ENCODE results near the gene VPS35. TPM values are rescaled to one million over a fixed set of nuclear protein-coding genes. Genes with fewer than 3 reads are reported as not detected.

The VPS35 gene
- total and polyA plus RNA-seq, 2 of the 13 experiments (the other 11 are each of a cell fraction or from before 2014, with no cell fraction given) = 30.7 to 136 TPM

DNA sequence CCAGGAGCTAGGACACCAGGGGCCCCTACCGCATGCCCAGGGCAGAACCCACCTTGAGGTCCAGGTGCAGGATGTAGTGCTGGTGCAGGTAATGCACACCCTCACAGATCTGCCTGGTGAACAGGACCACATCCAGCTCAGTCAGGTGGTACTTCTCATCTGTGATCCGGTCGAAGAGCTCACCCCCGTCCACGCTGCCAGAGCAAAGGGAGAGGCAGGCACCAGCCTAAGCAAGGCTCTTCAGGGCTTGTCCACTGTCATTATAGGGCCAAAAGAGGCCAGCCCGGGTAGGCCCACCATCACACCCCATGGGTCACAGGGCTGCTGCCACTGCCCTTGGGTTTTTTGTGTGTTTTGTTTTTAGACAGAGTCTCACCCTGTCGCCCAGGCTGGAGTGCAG is 38.2 kb upstream of the VPS35 start:
- FAIRE-seq (no peak), ATAC-seq (no peak; the same call in 2 of the 3 replicates), DNase-seq (ENCODE audit: low spot score) (no peak)
- in situ Hi-C loops (cut with HindIII; ENCODE audit: extremely low pct_ligation_motif_present, low pct_unique_long_range_greater_than_20kb) = no loop called here
- Histone ChIP-seq H2AFZ (ENCODE audit: low read length) (no peak overlapping the region), H3K9me3 (ENCODE audit: low read length) (no peaks in the 10 kb centered on the region), H3K27me3 (ENCODE audit: control insufficient read depth in 1 of 2, insufficient read depth in 2 of 2, low read length in 2 of 2) (peaks cover under 1 to 13% of the 10 kb centered on the region in 2 experiments; a peak in 2 of 5 replicates), H3K4me1 (ENCODE audit: insufficient read depth, low read length) (no peaks in the 10 kb centered on the region), H3K36me3 (replicated peaks in 1 of 2; ENCODE audit: control insufficient read depth in 1 of 2, insufficient read depth in 2 of 2, low read length in 2 of 2) (no peaks in the 10 kb centered on the region), H3K4me2 (ENCODE audit: low read depth, low read length) (no peak overlapping the region), H3K9ac (ENCODE audit: insufficient read depth, low read depth, low read length) (no peak overlapping the region), H3K27ac (ENCODE audit: extremely low read length, insufficient read depth, low read length) (no peak overlapping the region), H4K20me1 (ENCODE audit: insufficient read depth, low read length) (no peaks in the 10 kb centered on the region), H3K79me2 (ENCODE audit: insufficient read depth, low read length) (no peaks in the 10 kb centered on the region), H3K4me3 (replicated peaks in 1 of 3; ENCODE audit: insufficient read depth in 1 of 3, low read depth in 2 of 3, low read length in 3 of 3) (no peak overlapping the region)
- CTCF ChIA-PET (ENCODE audit: low intra/inter-chr PET ratio, low total read pairs) = no interaction called here
- WGBS (ENCODE audit: low lambda C conversion rate) = 82% methylated on average over 3 of the region's 7 CpGs
- TF ChIP-seq ZSCAN31 (CRISPR knock-in tag; IDR thresholded peaks at IDR 0.05; ENCODE audit: low read depth) (no peak), ZNF263 (CRISPR knock-in tag; IDR thresholded peaks at IDR 0.05) (no peak), ZBTB8A (CRISPR knock-in tag; IDR thresholded peaks at IDR 0.05; ENCODE audit: borderline replicate concordance, low read depth) (no peak), PAF1 (CRISPR knock-in tag; IDR thresholded peaks at IDR 0.05) (no peak), ZNF446 (CRISPR knock-in tag; IDR thresholded peaks at IDR 0.05) (no peak)
- TF ChIP-seq, protein P1, sequence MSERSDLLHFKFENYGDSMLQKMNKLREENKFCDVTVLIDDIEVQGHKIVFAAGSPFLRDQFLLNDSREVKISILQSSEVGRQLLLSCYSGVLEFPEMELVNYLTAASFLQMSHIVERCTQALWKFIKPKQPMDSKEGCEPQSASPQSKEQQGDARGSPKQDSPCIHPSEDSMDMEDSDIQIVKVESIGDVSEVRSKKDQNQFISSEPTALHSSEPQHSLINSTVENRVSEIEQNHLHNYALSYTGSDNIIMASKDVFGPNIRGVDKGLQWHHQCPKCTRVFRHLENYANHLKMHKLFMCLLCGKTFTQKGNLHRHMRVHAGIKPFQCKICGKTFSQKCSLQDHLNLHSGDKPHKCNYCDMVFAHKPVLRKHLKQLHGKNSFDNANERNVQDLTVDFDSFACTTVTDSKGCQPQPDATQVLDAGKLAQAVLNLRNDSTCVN (CRISPR knock-in tag; IDR thresholded peaks at IDR 0.05; ENCODE audit: borderline replicate concordance) = no peak
- TF ChIP-seq, protein P2, sequence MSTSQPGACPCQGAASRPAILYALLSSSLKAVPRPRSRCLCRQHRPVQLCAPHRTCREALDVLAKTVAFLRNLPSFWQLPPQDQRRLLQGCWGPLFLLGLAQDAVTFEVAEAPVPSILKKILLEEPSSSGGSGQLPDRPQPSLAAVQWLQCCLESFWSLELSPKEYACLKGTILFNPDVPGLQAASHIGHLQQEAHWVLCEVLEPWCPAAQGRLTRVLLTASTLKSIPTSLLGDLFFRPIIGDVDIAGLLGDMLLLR (CRISPR knock-in tag; IDR thresholded peaks at IDR 0.05) = no peak
- TF ChIP-seq, protein P3, sequence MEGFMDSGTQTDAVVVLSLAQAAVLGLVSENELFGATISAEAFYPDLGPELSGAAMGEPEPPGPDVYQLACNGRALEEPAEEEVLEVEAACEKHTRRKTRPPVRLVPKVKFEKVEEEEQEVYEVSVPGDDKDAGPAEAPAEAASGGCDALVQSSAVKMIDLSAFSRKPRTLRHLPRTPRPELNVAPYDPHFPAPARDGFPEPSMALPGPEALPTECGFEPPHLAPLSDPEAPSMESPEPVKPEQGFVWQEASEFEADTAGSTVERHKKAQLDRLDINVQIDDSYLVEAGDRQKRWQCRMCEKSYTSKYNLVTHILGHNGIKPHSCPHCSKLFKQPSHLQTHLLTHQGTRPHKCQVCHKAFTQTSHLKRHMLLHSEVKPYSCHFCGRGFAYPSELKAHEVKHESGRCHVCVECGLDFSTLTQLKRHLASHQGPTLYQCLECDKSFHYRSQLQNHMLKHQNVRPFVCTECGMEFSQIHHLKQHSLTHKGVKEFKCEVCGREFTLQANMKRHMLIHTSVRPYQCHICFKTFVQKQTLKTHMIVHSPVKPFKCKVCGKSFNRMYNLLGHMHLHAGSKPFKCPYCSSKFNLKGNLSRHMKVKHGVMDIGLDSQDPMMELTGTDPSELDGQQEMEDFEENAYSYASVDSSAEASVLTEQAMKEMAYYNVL (CRISPR knock-in tag; IDR thresholded peaks at IDR 0.05; ENCODE audit: borderline replicate concordance) = no peak
- no TSS peak for BruUV-seq (replicated peaks)
- intact Hi-C loops (cut with micrococcal nuclease; ENCODE audit: unreplicated experiment) = no loop called here
- POLR2A ChIA-PET = no interaction called here
